Neural cell (in vitro differentiated cells): Measurements from ENCODE around the gene PRRX2. TPM values are rescaled to one million over a fixed set of nuclear protein-coding genes. Genes with fewer than 3 reads are reported as not detected.

ENCODE experiments used
- H2AFZ ChIP-seq: fragments of 200-600, 300-800 bp; sonication (generic), shearing (Covaris generic); 2 replicates; pipeline ENCODE4 v1.6.0; 2014; ENCODE audit warnings: low read depth, mild to moderate bottlenecking, antibody characterized with exemption, low read length, moderate library complexity
- H3F3A ChIP-seq: fragments of 200-600 bp; shearing (Covaris generic); 2 replicates; pipeline ENCODE4 v1.6.1; 2016; ENCODE audit warnings: mild to moderate bottlenecking, moderate library complexity, mixed read lengths, antibody characterized with exemption, low read length; ENCODE audit not compliant: insufficient read depth, poor library complexity, severe bottlenecking
- H3K27ac ChIP-seq: fragments of 200-600, 300-800 bp; sonication (generic), shearing (Covaris generic); 2 replicates; pipeline ENCODE4 v1.5.1; 2014; ENCODE audit warnings: mild to moderate bottlenecking, low read length, moderate library complexity
- H3K27me3 ChIP-seq: fragments of 300-800, 200-600 bp; sonication (generic), shearing (Covaris generic); 2 replicates; pipeline ENCODE4 v1.6.0; 2014; ENCODE audit warnings: mild to moderate bottlenecking, low read depth, low read length, moderate library complexity; ENCODE audit not compliant: insufficient read depth
- H3K36me3 ChIP-seq: fragments of 300-800, 200-600 bp; sonication (generic), shearing (Covaris generic); 2 replicates; pipeline ENCODE4 v1.5.1; 2014; ENCODE audit warnings: mild to moderate bottlenecking, antibody characterized with exemption, low read length, moderate library complexity; ENCODE audit not compliant: insufficient read depth
- H3K4me2 ChIP-seq: fragments of 300-800, 200-600 bp; sonication (generic), shearing (Covaris generic); 2 replicates; pipeline ENCODE4 v1.6.0; 2014; ENCODE audit warnings: mild to moderate bottlenecking, low read length
- H3K4me3 ChIP-seq: fragments of 300-800, 200-600 bp; sonication (generic), shearing (Covaris generic); 2 replicates; pipeline ENCODE4 v1.5.1; 2014; ENCODE audit warnings: mild to moderate bottlenecking, low read length, moderate library complexity
- H3K79me2 ChIP-seq: fragments of 200-600 bp; shearing (Covaris generic); replicated peaks from 2 replicates; pipeline ENCODE4 v1.6.0; 2014; ENCODE audit warnings: mild to moderate bottlenecking, low read length, moderate library complexity; ENCODE audit not compliant: insufficient read depth
- H3K9ac ChIP-seq: fragments of 300-800, 200-600 bp; sonication (generic), shearing (Covaris generic); 2 replicates; pipeline ENCODE4 v1.6.1; 2016; ENCODE audit warnings: mild to moderate bottlenecking, low read length, mixed read lengths
- H3K9me2 ChIP-seq: fragments of 200-600 bp; shearing (Covaris generic); 2 replicates; pipeline ENCODE4 v1.6.1; 2016; ENCODE audit warnings: mild to moderate bottlenecking, low read length, mixed read lengths; ENCODE audit not compliant: insufficient read depth
- H3K9me3 ChIP-seq: fragments of 200-600, 300-800 bp; sonication (generic), shearing (Covaris generic); 2 replicates; pipeline ENCODE4 v1.6.1; 2016; ENCODE audit warnings: mild to moderate bottlenecking, mixed run types, low read length, moderate library complexity, mixed read lengths
- H4K20me1 ChIP-seq: fragments of 200-600 bp; shearing (Covaris generic); 2 replicates; pipeline ENCODE4 v1.6.1; 2016; ENCODE audit warnings: mild to moderate bottlenecking, mixed run types; ENCODE audit not compliant: insufficient read depth
- EP300 ChIP-seq: fragments of 450-650 bp; conservative IDR thresholded peaks from 2 replicates; pipeline ENCODE4 v1.6.1; 2014; ENCODE audit warnings: antibody characterized with exemption, mild to moderate bottlenecking, moderate library complexity; ENCODE audit not compliant: poor library complexity, severe bottlenecking
- MXI1 ChIP-seq: fragments of 450-650 bp; conservative IDR thresholded peaks from 2 replicates; pipeline ENCODE4 v1.6.1; 2014; ENCODE audit warnings: antibody characterized with exemption, mild to moderate bottlenecking; ENCODE audit not compliant: poor library complexity, severe bottlenecking
- POLR2AphosphoS5 ChIP-seq: IDR thresholded peaks from 2 replicates; pipeline ENCODE4 v1.6.1; 2012
- RAD21 ChIP-seq: fragments of 450-650 bp; conservative IDR thresholded peaks from 2 replicates; pipeline ENCODE4 v1.6.1; 2014; ENCODE audit warnings: antibody characterized with exemption, mild to moderate bottlenecking, moderate library complexity
- SMC3 ChIP-seq: fragments of 450-650 bp; conservative IDR thresholded peaks from 2 replicates; pipeline ENCODE4 v1.6.1; 2014; ENCODE audit warnings: antibody characterized with exemption, mild to moderate bottlenecking, moderate library complexity; ENCODE audit not compliant: poor library complexity
- TAF1 ChIP-seq: IDR thresholded peaks from 2 replicates; pipeline ENCODE4 v1.6.1; 2012; ENCODE audit warnings: low read depth
- polyA minus RNA-seq: library from RNA; depleted of rRNA, polyadenylated mRNA; stranded (reverse); fragments of >200 nt; gene quantifications from 2 replicates; pipeline ENCODE4 v1.2.3, GENCODE V29; 2014
- polyA plus RNA-seq: library from polyadenylated mRNA; depleted of rRNA; stranded (reverse); fragments of >200 nt; gene quantifications from 2 replicates; pipeline ENCODE4 v1.2.3, GENCODE V29; 2014
- TF ChIP-seq, protein P1 (sequence below): fragments of 450-650 bp; IDR thresholded peaks from 2 replicates; pipeline ENCODE4 v1.5.1; 2014; ENCODE audit warnings: antibody characterized with exemption, mild to moderate bottlenecking, moderate library complexity; ENCODE audit not compliant: poor library complexity, severe bottlenecking

PRRX2 gene
- polyA plus RNA-seq (not detected in 2 replicates), polyA minus RNA-seq (not detected in 2 replicates)

GRCh38 chr9:129665389-129665775 is at the start of gene PRRX2:
Gene PRRX2 (plus strand): TSS chr9:129665647. CDS start chr9:129665868, 221 bp downstream.
- peaks cover 33% of the 10 kb centered on the region for H3K27me3 ChIP-seq
- H3F3A ChIP-seq, result no peaks in the 10 kb centered on the region
- H3K27ac ChIP-seq, result no peak within 1 kb of the TSS
- no peaks in the 10 kb centered on the region for H3K9me2 ChIP-seq
- no peaks in the 10 kb centered on the region for H4K20me1 ChIP-seq
- no peaks in the 10 kb centered on the region for H3K9me3 ChIP-seq
- TF ChIP-seq EP300 (no peak), MXI1 (peak; percentile 18)
- no peak within 1 kb of the TSS for H2AFZ ChIP-seq
- peak within 1 kb of the TSS; percentile 55 for H3K4me3 ChIP-seq
- H3K4me2 ChIP-seq, result no peak within 1 kb of the TSS
- no peaks in the 10 kb centered on the region for H3K79me2 ChIP-seq
- no peak within 1 kb of the TSS for H3K9ac ChIP-seq
- no peaks in the 10 kb centered on the region for H3K36me3 ChIP-seq

- no peak overlapping the region for H3K9ac ChIP-seq
- H3K36me3 ChIP-seq, result no peaks in the 10 kb centered on the region
- H3F3A ChIP-seq, result no peaks in the 10 kb centered on the region
- H3K9me3 ChIP-seq, result no peaks in the 10 kb centered on the region
- no peaks in the 10 kb centered on the region for H4K20me1 ChIP-seq
- H3K4me3 ChIP-seq, result no peak overlapping the region
- peaks cover 24% of the 10 kb centered on the region for H3K27me3 ChIP-seq
- H2AFZ ChIP-seq, result no peak overlapping the region
- TF ChIP-seq RAD21, result peak; percentile 19
- TF ChIP-seq, protein P1, sequence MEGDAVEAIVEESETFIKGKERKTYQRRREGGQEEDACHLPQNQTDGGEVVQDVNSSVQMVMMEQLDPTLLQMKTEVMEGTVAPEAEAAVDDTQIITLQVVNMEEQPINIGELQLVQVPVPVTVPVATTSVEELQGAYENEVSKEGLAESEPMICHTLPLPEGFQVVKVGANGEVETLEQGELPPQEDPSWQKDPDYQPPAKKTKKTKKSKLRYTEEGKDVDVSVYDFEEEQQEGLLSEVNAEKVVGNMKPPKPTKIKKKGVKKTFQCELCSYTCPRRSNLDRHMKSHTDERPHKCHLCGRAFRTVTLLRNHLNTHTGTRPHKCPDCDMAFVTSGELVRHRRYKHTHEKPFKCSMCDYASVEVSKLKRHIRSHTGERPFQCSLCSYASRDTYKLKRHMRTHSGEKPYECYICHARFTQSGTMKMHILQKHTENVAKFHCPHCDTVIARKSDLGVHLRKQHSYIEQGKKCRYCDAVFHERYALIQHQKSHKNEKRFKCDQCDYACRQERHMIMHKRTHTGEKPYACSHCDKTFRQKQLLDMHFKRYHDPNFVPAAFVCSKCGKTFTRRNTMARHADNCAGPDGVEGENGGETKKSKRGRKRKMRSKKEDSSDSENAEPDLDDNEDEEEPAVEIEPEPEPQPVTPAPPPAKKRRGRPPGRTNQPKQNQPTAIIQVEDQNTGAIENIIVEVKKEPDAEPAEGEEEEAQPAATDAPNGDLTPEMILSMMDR, result peak; percentile 42
- TF ChIP-seq SMC3, result peak; percentile 14
- TF ChIP-seq TAF1, result no peak
- no peak for TF ChIP-seq POLR2AphosphoS5
- H3K4me2 ChIP-seq, result no peak overlapping the region
- H3K79me2 ChIP-seq, result no peaks in the 10 kb centered on the region
- H3K9me2 ChIP-seq, result no peaks in the 10 kb centered on the region
- H3K27ac ChIP-seq, result no peak overlapping the region
Measured at GRCh38 chr9:129617167-129617566, 48.3 kb upstream of the PRRX2 start.

GRCh38 chr9:129619787-129620668 is 45.4 kb upstream of the PRRX2 start:
- Histone ChIP-seq H3K36me3 (no peaks in the 10 kb centered on the region), H3K9me2 (no peaks in the 10 kb centered on the region), H3K4me2 (no peak overlapping the region), H3K9me3 (no peaks in the 10 kb centered on the region), H3K27me3 (peaks cover 24% of the 10 kb centered on the region), H4K20me1 (no peaks in the 10 kb centered on the region), H3K79me2 (no peaks in the 10 kb centered on the region), H2AFZ (no peak overlapping the region), H3K27ac (no peak overlapping the region), H3F3A (no peaks in the 10 kb centered on the region), H3K4me3 (peak overlapping the region; percentile 60), H3K9ac (peak overlapping the region; percentile 42)
- TF ChIP-seq SMC3 (peak; percentile 24), RAD21 (no peak)
- TF ChIP-seq, protein P1, result peak; percentile 64
